K562 (cell line): Measurements from ENCODE around the gene CDNF. TPM values are rescaled to one million over a fixed set of nuclear protein-coding genes. Genes with fewer than 3 reads are reported as not detected.

ENCODE experiments used
- BMI1 ChIP-seq: fragments of 150-350 bp; IDR thresholded peaks from 2 replicates; pipeline ENCODE4 v1.6.1; 2014; ENCODE audit warnings: low read length
- GTF2E2 ChIP-seq: fragments of 200-800 bp; sonication (Bioruptor generic); IDR thresholded peaks from 2 replicates; pipeline ENCODE4 v1.6.1; 2016; ENCODE audit warnings: missing genetic modification characterization, missing compliant biosample characterization
- L3MBTL2 ChIP-seq: fragments of 450-650 bp; IDR thresholded peaks from 2 replicates; pipeline ENCODE4 v1.6.1; 2016; ENCODE audit warnings: mild to moderate bottlenecking, moderate library complexity
- MEIS2 ChIP-seq: fragments of 450-650 bp; IDR thresholded peaks from 2 replicates; pipeline ENCODE4 v1.6.1; 2014; ENCODE audit warnings: mild to moderate bottlenecking; ENCODE audit not compliant: partially characterized antibody
- POLR2AphosphoS5 ChIP-seq: IDR thresholded peaks from 2 replicates; pipeline ENCODE4 v1.6.1; 2011; ENCODE audit warnings: mild to moderate bottlenecking, low read depth, low read length, moderate library complexity; ENCODE audit not compliant: control insufficient read depth, insufficient read depth
- POLR2G ChIP-seq: fragments of 200-400 bp; formaldehyde crosslinking; IDR thresholded peaks from 2 replicates; pipeline ENCODE4 v1.6.1; 2017; ENCODE audit warnings: low read depth, mild to moderate bottlenecking, antibody characterized with exemption, low read length, moderate library complexity
- RAD51 ChIP-seq: fragments of 450-650 bp; IDR thresholded peaks from 2 replicates; pipeline ENCODE4 v1.7.1; 2016; ENCODE audit warnings: low read depth, mild to moderate bottlenecking, borderline replicate concordance
- RBBP5 ChIP-seq: fragments of 200-600 bp; sonication (generic); IDR thresholded peaks from 2 replicates; pipeline ENCODE4 v1.6.1; 2012; ENCODE audit warnings: borderline replicate concordance, mild to moderate bottlenecking, low read length, control low read depth, inconsistent platforms; ENCODE audit not compliant: insufficient read depth, poor library complexity, severe bottlenecking
- RNF2 ChIP-seq: sonication (generic); IDR thresholded peaks from 2 replicates; pipeline ENCODE4 v1.6.1; 2016
- SUPT5H ChIP-seq: fragments of 450-650 bp; IDR thresholded peaks from 2 replicates; pipeline ENCODE4 v1.6.1; 2016
- TFAP4 ChIP-seq: sonication (generic); formaldehyde crosslinking; IDR thresholded peaks from 2 replicates; pipeline ENCODE4 v1.8.0; 2022; ENCODE audit warnings: missing genetic modification reagents, mild to moderate bottlenecking, moderate library complexity, borderline replicate concordance
- TRIM25 ChIP-seq: fragments of 450-650 bp; IDR thresholded peaks from 2 replicates; pipeline ENCODE4 v1.7.0; 2016; ENCODE audit warnings: borderline replicate concordance
- USF2 ChIP-seq: sonication (generic); formaldehyde crosslinking; IDR thresholded peaks from 2 replicates; pipeline ENCODE4 v1.5.0; 2020; ENCODE audit warnings: missing genetic modification reagents
- ZBTB12 ChIP-seq: fragments of 250-450 bp; sonication (Bioruptor Pico); IDR thresholded peaks from 2 replicates; pipeline ENCODE4 v1.4.0; 2020
- ZBTB9 ChIP-seq: fragments of 450-650 bp; formaldehyde crosslinking; IDR thresholded peaks from 2 replicates; pipeline ENCODE4 v1.4.0; 2020; ENCODE audit warnings: mild to moderate bottlenecking, moderate library complexity
- ZNF165 ChIP-seq: fragments of 250-450 bp; sonication (Bioruptor Pico); IDR thresholded peaks from 2 replicates; pipeline ENCODE4 v1.4.0; 2020; ENCODE audit warnings: borderline replicate concordance
- ZNF384 ChIP-seq: IDR thresholded peaks from 2 replicates; pipeline ENCODE4 v1.6.1; 2012; ENCODE audit warnings: low read depth, low read length, improper control_type of control experiment
- polyA plus RNA-seq, 8 experiments: library from polyadenylated mRNA; depleted of rRNA in 4 of 8; stranded (reverse) in 5 of 8; unstranded in 3 of 8; fragments of >200 nt; fragmentation: Nextera tagmentation in 2 of 8; fragmentation: Illumina TruSeq in 1 of 8; extraction: Ambion mirVana in 2 of 8; extraction: Trizol in 1 of 8; gene quantifications; 2 replicates each; pipeline versions ENCODE4 v1.2.1 to v1.2.3, GENCODE V29; 2011 to 2014; ENCODE audit warnings: inconsistent platforms in 1 of 8, missing spikeins in 1 of 8
- total RNA-seq, 7 experiments: library from RNA; depleted of rRNA in 6 of 7; stranded (reverse); fragments of >200 nt in 6 of 7; fragmentation: Illumina TruSeq in 2 of 7; extraction: Trizol in 2 of 7; gene quantifications; 2 replicates each; pipeline versions ENCODE4 v1.2.1 to v1.2.3, GENCODE V29; 2011 to 2021; ENCODE audit warnings: low replicate concordance in 1 of 7
- TF ChIP-seq, protein P1 (sequence below), 2 experiments: fragments of 450-650 bp; IDR thresholded peaks; 2 replicates each; pipeline ENCODE4 v1.6.1; 2016

The CDNF gene
- total and polyA plus RNA-seq, 9 of the 15 experiments (the other 6 are each of a cell fraction or from before 2014, with no cell fraction given): 0.18 to 1.6 (median 0.61) TPM

- 0 out of 2 replicates have a peak, but pooled peaks have one; percentile 20 for TF ChIP-seq USF2 (CRISPR knock-in tag)
- TF ChIP-seq RNF2: peak; percentile 15; the same call in 1 of the 2 replicates
- TF ChIP-seq, protein P1, sequence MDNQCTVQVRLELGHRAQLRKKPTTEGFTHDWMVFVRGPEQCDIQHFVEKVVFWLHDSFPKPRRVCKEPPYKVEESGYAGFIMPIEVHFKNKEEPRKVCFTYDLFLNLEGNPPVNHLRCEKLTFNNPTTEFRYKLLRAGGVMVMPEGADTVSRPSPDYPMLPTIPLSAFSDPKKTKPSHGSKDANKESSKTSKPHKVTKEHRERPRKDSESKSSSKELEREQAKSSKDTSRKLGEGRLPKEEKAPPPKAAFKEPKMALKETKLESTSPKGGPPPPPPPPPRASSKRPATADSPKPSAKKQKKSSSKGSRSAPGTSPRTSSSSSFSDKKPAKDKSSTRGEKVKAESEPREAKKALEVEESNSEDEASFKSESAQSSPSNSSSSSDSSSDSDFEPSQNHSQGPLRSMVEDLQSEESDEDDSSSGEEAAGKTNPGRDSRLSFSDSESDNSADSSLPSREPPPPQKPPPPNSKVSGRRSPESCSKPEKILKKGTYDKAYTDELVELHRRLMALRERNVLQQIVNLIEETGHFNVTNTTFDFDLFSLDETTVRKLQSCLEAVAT (IDR thresholded peaks at IDR 0.05): 0 out of 4 replicates have a peak, but pooled peaks of 1 of the 2 experiments have one; percentile 45
- TF ChIP-seq ZBTB12 (CRISPR knock-in tag): 0 out of 2 replicates have a peak, but pooled peaks have one; percentile 55
- TF ChIP-seq BMI1: no peak
- no peak for TF ChIP-seq TRIM25
- peak; percentile 71 for TF ChIP-seq POLR2AphosphoS5
- peak; percentile 95 for TF ChIP-seq POLR2G
- peak; percentile 35; the same call in 1 of the 2 replicates for TF ChIP-seq RAD51
- TF ChIP-seq GTF2E2 (tag): 0 out of 2 replicates have a peak, but pooled peaks have one; percentile 44
- peak; percentile 92 for TF ChIP-seq SUPT5H
- TF ChIP-seq L3MBTL2: peak; percentile 98
- TF ChIP-seq ZNF165: no peak
- TF ChIP-seq ZNF384: no peak
- peak; percentile 95 for TF ChIP-seq TFAP4 (CRISPR knock-in tag)
- TF ChIP-seq RBBP5: peak; percentile 95
- TF ChIP-seq ZBTB9 (CRISPR knock-in tag): peak; percentile 42; the same call in 1 of the 2 replicates
- peak; percentile 74 for TF ChIP-seq MEIS2
Observed at GRCh38 chr10:14878266-14879123, 40.7 kb upstream of the CDNF start, which contains the start of gene SUV39H2 (continued).
